GM12878 (cell line): ENCODE data around the gene CLMP. TPM values are rescaled to one million over a fixed set of nuclear protein-coding genes. Genes with fewer than 3 reads are reported as not detected.

Experiments used
- ATAC-seq: fragments of 200-7000 bp; cut with Tn5 transposase; 3 replicates; pipeline ENCODE4 v1.9.1; 2020; ENCODE audit warnings: mild to moderate bottlenecking, moderate library complexity
- BruUV-seq: library from RNA; stranded (reverse); fragments of 400-500 nt; replicated peaks from 2 replicates; lab custom pipeline; 2021; lab: Mats Ljungman, UMichigan
- CTCF ChIA-PET: fragments of 300-600 bp; sonication (Branson Sonifier 250); formaldehyde crosslinking; extraction: SDS; loops from one replicate; lab custom pipeline; 2021; ENCODE audit warnings: inconsistent platforms; lab: Yijun Ruan, JAX
- POLR2A ChIA-PET: fragments of 350-600 bp; formaldehyde crosslinking; extraction: SDS; loops from one replicate; lab custom pipeline; 2021; ENCODE audit warnings: inconsistent platforms; lab: Charles Lee
- RAD21 ChIA-PET: fragments of 300-600 bp; sonication (Branson Sonifier 250); formaldehyde crosslinking; loops from one replicate; lab custom pipeline; 2023; ENCODE audit warnings: antibody characterized with exemption; ENCODE audit not compliant: unreplicated experiment; lab: Charles Lee
- SMC1A ChIA-PET: fragments of 300-600 bp; sonication (Branson Sonifier 250); formaldehyde crosslinking; loops from one replicate; lab custom pipeline; 2023; ENCODE audit not compliant: unreplicated experiment, uncharacterized antibody; lab: Charles Lee
- DNase-seq: peaks from one replicate; pipeline ENCODE4 v3.0.0-alpha.2; 2011; ENCODE audit warnings: low read depth, low spot score
- FAIRE-seq: peaks from 3 replicates; lab custom pipeline; 2011; peaks lifted over from hg19 to GRCh38; lab: Jason Lieb, UNC
- H2AFZ ChIP-seq: 2 replicates; pipeline ENCODE4 v1.6.0; 2011; ENCODE audit warnings: low read depth, low read length, control low read depth; ENCODE audit not compliant: control insufficient read depth
- H3K27ac ChIP-seq: 2 replicates; pipeline ENCODE4 v1.5.1; 2011; ENCODE audit warnings: control low read depth; ENCODE audit not compliant: control insufficient read depth, insufficient read depth
- H3K27me3 ChIP-seq, 2 experiments: replicated peaks in 1 of 2; 2 replicates each; pipeline versions ENCODE4 v1.6.0 to v1.6.1; 2011; ENCODE audit warnings: low read length in 1 of 2; ENCODE audit not compliant: control insufficient read depth in 2 of 2, insufficient read depth in 2 of 2
- H3K36me3 ChIP-seq, 2 experiments: 2 replicates each; pipeline ENCODE4 v1.5.1; 2011; ENCODE audit warnings: low read length in 1 of 2; ENCODE audit not compliant: control insufficient read depth in 2 of 2, insufficient read depth in 2 of 2
- H3K4me1 ChIP-seq: 2 replicates; pipeline ENCODE4 v1.6.1; 2011; ENCODE audit warnings: mild to moderate bottlenecking, low read length, moderate library complexity, mixed read lengths; ENCODE audit not compliant: control insufficient read depth, insufficient read depth
- H3K4me2 ChIP-seq: 2 replicates; pipeline ENCODE4 v1.6.0; 2011; ENCODE audit warnings: control low read depth; ENCODE audit not compliant: control insufficient read depth, insufficient read depth
- H3K4me3 ChIP-seq: fragments of 200-600 bp; sonication (generic); 2 replicates; pipeline ENCODE4 v1.5.1; 2016
- H3K79me2 ChIP-seq: 2 replicates; pipeline ENCODE4 v1.6.0; 2011; ENCODE audit warnings: low read length; ENCODE audit not compliant: control insufficient read depth, insufficient read depth
- H3K9ac ChIP-seq: 2 replicates; pipeline ENCODE4 v1.8.0; 2011; ENCODE audit warnings: low read length, control low read depth, mixed read lengths; ENCODE audit not compliant: control insufficient read depth, insufficient read depth
- H3K9me3 ChIP-seq: replicated peaks from 3 replicates; pipeline ENCODE4 v1.5.1; 2011; ENCODE audit warnings: mild to moderate bottlenecking, low read length; ENCODE audit not compliant: control insufficient read depth, insufficient read depth
- H4K20me1 ChIP-seq: 2 replicates; pipeline ENCODE4 v1.6.0; 2011; ENCODE audit not compliant: control insufficient read depth, insufficient read depth
- E2F8 ChIP-seq: fragments of 450-650 bp; IDR thresholded peaks from 2 replicates; pipeline ENCODE4 v1.6.1; 2018; ENCODE audit warnings: mild to moderate bottlenecking, low read depth, moderate library complexity; ENCODE audit not compliant: partially characterized antibody
- EED ChIP-seq: sonication (generic); IDR thresholded peaks from 2 replicates; pipeline ENCODE4 v1.6.1; 2016; ENCODE audit warnings: antibody characterized with exemption, low read depth
- WGBS: methylation state at CpG from one replicate; pipeline ENCODE4 v1.1.6; 2016; ENCODE audit warnings: low lambda C conversion rate; ENCODE audit not compliant: insufficient replicate concordance, insufficient coverage; ENCODE audit errors: missing lambda C conversion rate; 5-methylcytosine and 5-hydroxymethylcytosine counted together
- in situ Hi-C: fragments of 300-500 bp; cut with MboI; formaldehyde crosslinking; loops from 9 replicates; pipeline ENCODE4 v1.14.3; 2018; ENCODE audit warnings: mixed read lengths
- intact Hi-C: fragments of 100-400 bp; cut with micrococcal nuclease; formaldehyde crosslinking; loops from one replicate; pipeline ENCODE4 v1.14.2; 2022; ENCODE audit not compliant: unreplicated experiment
- polyA plus RNA-seq, 11 experiments: library from polyadenylated mRNA; depleted of rRNA in 4 of 11; unstranded in 6 of 11; stranded (reverse) in 5 of 11; fragments of >200 nt; fragmentation: Nextera tagmentation in 4 of 11; fragmentation: Illumina TruSeq in 1 of 11; extraction: Ambion mirVana in 4 of 11; extraction: Trizol in 1 of 11; gene quantifications; 1 replicate in 1 of 11; 2 replicates in 10 of 11; pipeline versions ENCODE4 v1.2.1 to v1.2.3, GENCODE V29; 2011 to 2016; ENCODE audit warnings: inconsistent platforms in 2 of 11, missing spikeins in 2 of 11, low read depth in 1 of 11
- total RNA-seq, 4 experiments: library from RNA; depleted of rRNA in 3 of 4; stranded (reverse); fragments of >200 nt in 3 of 4; fragmentation: Illumina TruSeq in 1 of 4; extraction: Trizol in 1 of 4; gene quantifications; 2 replicates each; pipeline versions ENCODE4 v1.2.1 to v1.2.3, GENCODE V29; 2013 to 2021
- TF ChIP-seq, protein P1 (sequence below): fragments of 450-650 bp; IDR thresholded peaks from 2 replicates; pipeline ENCODE4 v1.6.1; 2017; ENCODE audit warnings: mild to moderate bottlenecking, low read depth, inconsistent platforms; ENCODE audit not compliant: poor library complexity, severe bottlenecking

CLMP gene
- total and polyA plus RNA-seq, 10 of the 15 experiments (the other 5 are each of a cell fraction or from before 2014, with no cell fraction given), result 0.01 to 0.71 (median 0.20) TPM; not detected in 4

DNA sequence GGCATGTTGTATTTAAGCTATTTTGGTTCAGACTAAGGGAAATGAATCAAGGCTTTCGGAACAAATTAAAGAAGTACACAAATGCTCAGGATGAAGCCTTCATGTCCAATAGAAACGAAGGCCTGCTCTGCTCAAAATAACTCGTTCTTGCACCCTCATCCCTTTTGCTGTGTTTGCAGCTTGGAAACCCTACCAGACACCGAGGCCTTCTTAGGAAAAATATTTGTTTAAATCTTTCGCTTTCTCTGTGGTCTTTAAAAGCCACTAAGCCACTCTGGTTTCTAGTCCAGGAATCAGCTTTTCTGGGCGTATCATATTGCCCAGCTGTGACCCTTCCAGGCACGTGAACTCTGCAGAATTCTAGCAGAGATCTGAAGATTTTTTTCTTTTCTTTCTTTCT lies 72.2 kb downstream of the CLMP start:
- Histone ChIP-seq H3K4me2 (no peak overlapping the region), H4K20me1 (no peaks in the 10 kb centered on the region), H2AFZ (no peak overlapping the region), H3K36me3 (no peaks in the 10 kb centered on the region), H3K27me3 (no peaks in the 10 kb centered on the region; a peak in 1 of 4 replicates), H3K4me1 (no peaks in the 10 kb centered on the region), H3K9me3 (no peaks in the 10 kb centered on the region), H3K27ac (no peak overlapping the region), H3K4me3 (no peak overlapping the region), H3K9ac (no peak overlapping the region), H3K79me2 (no peaks in the 10 kb centered on the region)
- ChIA-PET POLR2A (interaction anchor here (0.7 kb wide), 1 partner anchor 1872 kb away, joined by 8 read pairs; no protein-coding TSS in a partner anchor), SMC1A (interaction anchor here (1.0 to 1.8 kb wide), 2 partner anchors 8 to 24 kb away, joined by 3 to 4 read pairs; no protein-coding TSS in a partner anchor), RAD21 (no interaction called here), CTCF (interaction anchor here (0.9 to 1.6 kb wide), 3 partner anchors 11 to 138 kb away, joined by 3 to 5 read pairs (median 3); no protein-coding TSS in a partner anchor)
- 22% methylated on average over 7 of the region's 7 CpGs for WGBS
- no peak for FAIRE-seq
- intact Hi-C loops, result no loop called here
- DNase-seq, result no peak
- ATAC-seq, result no peak
- in situ Hi-C loops, result no loop called here
- TF ChIP-seq, protein P1, sequence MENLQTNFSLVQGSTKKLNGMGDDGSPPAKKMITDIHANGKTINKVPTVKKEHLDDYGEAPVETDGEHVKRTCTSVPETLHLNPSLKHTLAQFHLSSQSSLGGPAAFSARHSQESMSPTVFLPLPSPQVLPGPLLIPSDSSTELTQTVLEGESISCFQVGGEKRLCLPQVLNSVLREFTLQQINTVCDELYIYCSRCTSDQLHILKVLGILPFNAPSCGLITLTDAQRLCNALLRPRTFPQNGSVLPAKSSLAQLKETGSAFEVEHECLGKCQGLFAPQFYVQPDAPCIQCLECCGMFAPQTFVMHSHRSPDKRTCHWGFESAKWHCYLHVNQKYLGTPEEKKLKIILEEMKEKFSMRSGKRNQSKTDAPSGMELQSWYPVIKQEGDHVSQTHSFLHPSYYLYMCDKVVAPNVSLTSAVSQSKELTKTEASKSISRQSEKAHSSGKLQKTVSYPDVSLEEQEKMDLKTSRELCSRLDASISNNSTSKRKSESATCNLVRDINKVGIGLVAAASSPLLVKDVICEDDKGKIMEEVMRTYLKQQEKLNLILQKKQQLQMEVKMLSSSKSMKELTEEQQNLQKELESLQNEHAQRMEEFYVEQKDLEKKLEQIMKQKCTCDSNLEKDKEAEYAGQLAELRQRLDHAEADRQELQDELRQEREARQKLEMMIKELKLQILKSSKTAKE, result no peak
- TF ChIP-seq EED (no peak), E2F8 (no peak)
- no TSS peak for BruUV-seq
